IMR-90 (cell line): ENCODE results near the gene GPAT3.
"Not testable (repeated sequence)": the region's sequence is repeated elsewhere in the genome, so short reads cannot be mapped to it uniquely, and the experiment has no call there.

Source experiments
- BHLHE40 ChIP-seq: fragments of 150-350 bp; IDR thresholded peaks from 2 replicates; pipeline ENCODE4 v1.6.1; 2016; ENCODE audit warnings: mild to moderate bottlenecking, low read depth, low read length
- CEBPB ChIP-seq: IDR thresholded peaks from 2 replicates; pipeline ENCODE4 v1.6.1; 2012; ENCODE audit warnings: low read depth, low read length, improper control_type of control experiment
- CTCF ChIP-seq: conservative IDR thresholded peaks from 2 replicates; pipeline ENCODE4 v1.5.1; 2012; ENCODE audit warnings: mild to moderate bottlenecking, low read depth, low read length, improper control_type of control experiment
- FOS ChIP-seq: fragments of 150-350 bp; IDR thresholded peaks from 2 replicates; pipeline ENCODE4 v1.6.1; 2016; ENCODE audit warnings: low read depth, low read length
- MAFK ChIP-seq: IDR thresholded peaks from 2 replicates; pipeline ENCODE4 v1.6.1; 2012; ENCODE audit warnings: low read depth, low read length, improper control_type of control experiment
- MAZ ChIP-seq: IDR thresholded peaks from 2 replicates; pipeline ENCODE4 v1.6.1; 2012; ENCODE audit warnings: low read depth, mild to moderate bottlenecking, low read length, improper control_type of control experiment, moderate library complexity, borderline replicate concordance
- MXI1 ChIP-seq: IDR thresholded peaks from 2 replicates; pipeline ENCODE4 v1.6.1; 2012; ENCODE audit warnings: low read depth, mild to moderate bottlenecking, low read length, moderate library complexity, borderline replicate concordance
- NFE2L2 ChIP-seq: fragments of 150-350 bp; IDR thresholded peaks from 2 replicates; pipeline ENCODE4 v1.6.1; 2016; ENCODE audit warnings: low read depth, mild to moderate bottlenecking, low read length
- POLR2A ChIP-seq: IDR thresholded peaks from 2 replicates; pipeline ENCODE4 v1.6.1; 2012; ENCODE audit warnings: mild to moderate bottlenecking, low read depth, low read length
- RAD21 ChIP-seq: IDR thresholded peaks from 2 replicates; pipeline ENCODE4 v1.6.1; 2012; ENCODE audit warnings: low read length, improper control_type of control experiment
- RCOR1 ChIP-seq: IDR thresholded peaks from 2 replicates; pipeline ENCODE4 v1.6.1; 2012; ENCODE audit warnings: mild to moderate bottlenecking, low read length, improper control_type of control experiment; ENCODE audit not compliant: insufficient replicate concordance
- SMC3 ChIP-seq: fragments of 150-350 bp; IDR thresholded peaks from 2 replicates; pipeline ENCODE4 v1.6.1; 2016; ENCODE audit warnings: low read depth, mild to moderate bottlenecking, antibody characterized with exemption, low read length, moderate library complexity

DNA sequence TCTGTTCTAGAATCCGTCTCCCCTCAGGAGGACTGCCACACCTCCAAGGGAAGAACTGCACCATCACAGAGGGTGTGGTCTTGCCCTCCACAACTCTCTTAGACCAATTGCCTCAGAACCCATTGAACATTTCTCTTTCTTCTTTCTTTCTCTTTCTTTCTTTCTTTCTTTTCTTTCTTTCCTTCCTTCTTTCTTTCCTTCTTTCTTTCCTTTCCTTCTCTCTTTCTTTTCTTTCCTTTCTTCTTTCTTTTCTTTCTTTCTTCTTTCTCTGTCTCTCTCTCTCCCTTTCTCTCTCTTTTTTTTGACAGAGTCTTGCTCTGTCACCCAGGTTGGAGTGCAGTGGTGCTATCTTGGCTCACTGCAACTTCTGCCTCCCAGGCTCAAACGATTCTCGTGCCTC, 34.2 kb upstream of the GPAT3 start:
- not testable (repeated sequence) for TF ChIP-seq FOS, RAD21, SMC3, CTCF, BHLHE40, MXI1, POLR2A, MAZ, NFE2L2, RCOR1, MAFK, CEBPB
